Measurements from ENCODE around the gene CMTM5.
"Not testable (repeated sequence)": the region's sequence is repeated elsewhere in the genome, so short reads cannot be mapped to it uniquely, and the experiment has no call there.

Gene CMTM5

GRCh38 chr14:23377573-23378563 lies 1.0 kb downstream of the CMTM5 start:
- in situ Hi-C loops (cut with MboI; ENCODE audit: low sequenced_read_pairs) = no loop called here

- in situ Hi-C loops (cut with MboI; ENCODE audit: low sequenced_read_pairs) = no loop called here
Measured at GRCh38 chr14:23378612-23379220, 1.9 kb downstream of the CMTM5 start.

DNA sequence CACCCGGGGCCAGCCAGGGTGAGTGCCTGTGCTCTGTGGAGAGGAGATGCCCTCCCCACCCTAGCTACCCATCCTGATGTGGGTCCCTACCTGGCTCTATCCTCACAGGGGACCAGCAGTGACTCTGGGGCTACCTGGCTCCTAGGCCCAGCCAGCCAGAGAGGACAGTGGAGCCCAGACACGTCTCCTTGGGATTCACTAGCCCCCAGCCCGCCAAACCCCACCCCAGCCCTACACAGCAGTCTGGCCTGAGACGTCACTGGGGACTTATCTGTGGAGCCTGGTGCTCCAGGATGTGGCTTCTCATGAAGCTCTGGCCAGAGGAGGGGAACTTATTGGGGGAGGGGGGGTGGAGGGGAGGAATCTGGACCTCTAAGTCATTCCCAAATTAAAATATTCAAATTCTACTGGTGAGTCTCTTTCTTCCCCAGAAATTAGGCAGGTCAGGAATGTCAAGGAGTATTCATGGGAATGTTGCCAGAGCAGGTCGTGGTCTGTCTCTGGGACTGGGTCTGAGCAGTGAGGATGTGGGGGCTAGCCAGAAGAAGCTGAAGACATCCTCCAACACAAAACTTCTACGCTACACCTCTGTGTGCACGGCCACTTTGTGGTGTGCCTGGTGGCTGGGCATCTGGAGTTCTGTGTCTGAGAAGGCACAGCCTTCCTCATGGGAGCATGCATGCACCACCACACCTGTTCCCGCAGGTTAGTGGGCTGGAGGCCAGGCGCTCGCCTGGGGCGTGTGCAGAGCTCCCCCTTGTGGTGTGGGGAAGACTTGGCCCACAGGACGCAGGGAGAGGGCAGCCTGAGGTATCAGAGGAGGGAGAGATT lies 2.7 kb downstream of the CMTM5 start:
- in situ Hi-C loops (cut with MboI; ENCODE audit: low sequenced_read_pairs) = no loop called here

GRCh38 chr14:23380197-23380914 lies 3.5 kb downstream of the CMTM5 start:
- in situ Hi-C loops (cut with MboI; ENCODE audit: low sequenced_read_pairs) = no loop called here

DNA sequence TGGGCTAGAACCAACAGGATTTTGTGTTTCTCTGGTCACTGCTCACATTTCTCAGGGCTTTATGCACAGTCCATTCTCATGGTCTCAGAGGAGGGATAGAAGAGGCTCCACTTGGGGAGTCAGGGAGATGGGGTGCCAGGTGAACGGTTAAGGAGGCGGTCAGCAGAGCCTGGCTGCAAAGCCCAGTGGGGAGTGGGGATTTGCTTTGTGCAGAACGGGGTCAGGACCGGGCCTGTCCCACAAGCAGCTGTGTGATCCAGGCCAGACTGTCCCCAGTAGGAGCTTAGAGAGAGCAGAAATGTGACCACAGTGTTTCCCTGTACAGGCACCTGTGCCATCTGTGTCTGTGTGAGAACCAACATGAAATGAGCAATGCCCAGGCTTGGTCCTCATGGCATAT lies 4.1 kb downstream of the CMTM5 start:
- in situ Hi-C loops (cut with MboI; ENCODE audit: low sequenced_read_pairs) = no loop called here

GRCh38 chr14:23381871-23382270 lies 5.0 kb downstream of the CMTM5 start:
- in situ Hi-C loops (cut with MboI; ENCODE audit: low sequenced_read_pairs) = no loop called here

GRCh38 chr14:23382276-23382675 lies 5.4 kb downstream of the CMTM5 start:
- in situ Hi-C loops (cut with MboI; ENCODE audit: low sequenced_read_pairs) = no loop called here

DNA sequence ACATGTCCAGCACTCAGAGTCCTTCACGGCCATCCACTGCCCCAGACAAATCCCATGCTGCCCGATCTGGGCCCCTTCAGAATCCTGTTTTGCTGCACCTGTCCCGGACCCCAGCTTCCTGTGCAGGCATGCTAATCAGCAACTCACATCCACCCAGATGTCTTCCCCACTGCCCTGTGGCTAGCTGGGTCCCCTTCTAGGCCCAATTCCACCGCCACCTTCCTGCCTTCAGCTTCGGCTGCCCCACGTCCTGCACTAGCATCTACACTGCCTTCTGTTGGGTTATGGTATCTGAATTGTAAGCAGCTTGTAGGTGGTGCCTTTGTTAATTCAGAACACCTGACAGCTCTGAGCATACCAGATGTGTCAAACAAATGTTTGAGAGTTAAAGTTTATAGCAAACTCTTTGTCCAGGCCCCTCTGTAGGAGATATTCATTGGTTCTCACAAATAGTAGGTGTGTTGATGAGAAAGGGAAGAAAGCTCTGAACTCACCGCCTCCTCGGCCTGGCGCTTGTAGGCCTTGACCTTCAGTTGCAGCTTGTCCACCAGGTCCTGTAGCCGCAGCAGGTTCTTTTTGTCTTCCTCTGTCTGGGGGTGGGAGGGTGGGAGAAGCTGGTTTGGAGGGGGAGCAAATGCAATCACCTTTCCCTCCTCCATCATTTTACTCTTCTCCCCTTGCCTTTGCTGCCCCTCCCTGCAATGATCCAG lies 6.0 kb downstream of the CMTM5 start:
- in situ Hi-C loops (cut with MboI; ENCODE audit: low sequenced_read_pairs) = no loop called here

GRCh38 chr14:23384364-23385080 lies 7.7 kb downstream of the CMTM5 start:
- in situ Hi-C loops (cut with MboI; ENCODE audit: low sequenced_read_pairs) = no loop called here

DNA sequence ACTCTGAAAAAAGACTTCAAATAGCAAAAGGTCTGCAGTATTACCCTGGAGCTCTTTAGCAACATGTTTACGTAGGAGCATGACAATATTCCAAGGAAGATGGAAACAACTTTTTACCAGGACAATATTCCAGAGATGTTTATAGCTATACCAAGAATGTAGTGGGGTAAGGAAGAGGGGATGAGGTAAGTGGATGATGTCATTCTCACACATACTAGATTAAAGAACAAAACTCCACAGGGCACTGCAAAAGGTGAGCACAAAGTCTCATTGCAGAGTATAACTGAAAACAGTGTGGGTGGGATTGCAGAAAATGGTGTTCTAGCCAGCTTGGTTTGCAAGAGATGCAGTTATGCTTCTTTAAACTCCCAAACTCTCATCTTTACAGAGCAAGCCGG lies 8.4 kb downstream of the CMTM5 start:
- in situ Hi-C loops (cut with MboI; ENCODE audit: low sequenced_read_pairs) = no loop called here

DNA sequence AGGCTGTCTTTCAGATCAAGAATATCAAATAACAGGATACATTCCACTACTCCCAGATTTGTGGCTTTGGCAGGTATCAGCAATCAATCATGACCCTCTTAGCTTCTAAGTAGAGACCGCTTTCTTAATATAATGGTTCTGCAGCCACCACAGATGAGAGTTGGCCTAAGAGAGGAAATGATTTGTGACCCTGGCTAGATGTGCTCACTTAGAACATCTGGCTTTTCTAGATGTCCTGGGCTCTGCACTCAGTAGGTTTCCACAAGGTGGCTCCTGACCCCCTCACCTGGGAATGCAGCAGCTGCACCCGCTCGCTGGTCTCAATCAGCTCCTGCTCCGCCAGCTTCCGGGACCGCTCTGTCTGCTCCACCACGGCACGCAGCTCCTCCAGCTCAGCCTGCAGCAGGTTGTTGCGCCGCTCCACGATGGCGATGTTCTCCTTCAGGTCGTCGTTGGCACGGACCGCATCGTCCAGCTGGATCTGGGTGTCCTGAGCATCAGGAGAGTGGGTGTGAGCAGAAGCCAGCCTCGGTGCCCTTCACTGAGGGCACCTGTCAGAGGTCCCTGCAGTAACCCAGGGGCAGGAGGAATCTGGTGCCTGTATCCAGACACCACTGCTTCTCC lies 8.9 kb downstream of the CMTM5 start:
- in situ Hi-C loops (cut with MboI; ENCODE audit: low sequenced_read_pairs) = no loop called here

DNA sequence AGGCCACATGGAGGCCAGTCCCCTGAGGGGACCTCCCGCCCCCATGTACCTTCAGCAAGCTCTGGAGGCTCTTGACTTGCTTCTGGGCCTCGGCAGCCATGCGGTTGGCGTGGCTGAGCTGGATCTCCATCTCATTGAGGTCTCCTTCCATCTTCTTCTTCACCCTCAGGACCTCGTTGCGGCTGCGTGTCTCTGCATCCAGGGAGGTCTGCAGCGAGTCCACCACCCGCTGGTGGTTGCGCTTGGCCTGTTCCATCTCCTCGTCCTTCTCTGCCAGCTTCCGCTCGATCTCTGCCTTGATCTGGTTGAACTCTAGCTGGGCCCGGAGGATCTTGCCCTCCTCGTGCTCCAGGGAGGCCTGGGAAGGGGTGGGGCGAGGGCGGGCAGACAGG lies 9.4 kb downstream of the CMTM5 start:
- in situ Hi-C loops (cut with MboI; ENCODE audit: low sequenced_read_pairs) = not testable (repeated sequence)

GRCh38 chr14:23386999-23387398 lies 10.2 kb downstream of the CMTM5 start:
- in situ Hi-C loops (cut with MboI; ENCODE audit: low sequenced_read_pairs) = no loop called here

- in situ Hi-C loops (cut with MboI; ENCODE audit: low sequenced_read_pairs) = no loop called here
Measured at GRCh38 chr14:23387916-23388882, 11.4 kb downstream of the CMTM5 start.

DNA sequence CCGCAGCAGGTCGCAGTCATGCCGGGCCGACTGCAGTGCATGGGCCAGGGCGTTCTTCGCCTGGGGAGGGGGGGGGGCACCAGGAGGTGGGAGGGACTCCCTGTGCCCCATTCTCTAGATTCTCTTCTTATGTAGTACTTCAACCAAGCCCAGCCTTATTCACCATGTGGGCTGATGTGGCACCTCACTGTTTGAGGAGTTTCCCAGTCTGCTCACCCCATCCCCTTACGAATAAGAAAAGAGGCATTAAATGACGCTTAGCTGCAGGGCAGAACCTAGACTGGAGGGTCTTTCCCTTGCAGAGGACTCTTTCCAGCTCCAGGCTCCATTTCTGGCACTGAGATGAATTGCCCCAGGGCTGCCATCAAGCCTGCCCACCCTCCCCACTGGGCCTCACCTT lies 12.2 kb downstream of the CMTM5 start:
- in situ Hi-C loops (cut with MboI; ENCODE audit: low sequenced_read_pairs) = no loop called here

GRCh38 chr14:23389396-23389795 lies 12.6 kb downstream of the CMTM5 start:
- in situ Hi-C loops (cut with MboI; ENCODE audit: low sequenced_read_pairs) = no loop called here

DNA sequence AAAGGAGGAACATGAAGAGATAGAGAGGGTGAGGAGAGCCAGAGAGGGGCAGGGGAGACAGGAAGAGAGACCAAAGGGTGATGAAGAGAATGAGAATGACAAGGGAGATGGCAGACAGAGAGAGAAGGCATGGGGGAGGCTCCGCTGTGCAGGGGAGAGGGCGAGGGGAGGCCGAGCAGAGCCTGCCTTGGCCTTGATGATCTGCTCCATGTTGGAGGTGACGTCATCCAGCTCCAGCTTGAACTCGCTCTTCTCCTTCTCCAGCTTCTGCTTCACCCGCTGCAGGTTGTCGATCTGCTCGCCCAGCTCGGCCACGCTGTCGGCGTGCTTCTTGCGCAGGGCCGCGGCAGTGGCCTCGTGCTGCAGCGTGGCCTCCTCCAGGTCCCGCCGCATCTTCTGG lies 13.0 kb downstream of the CMTM5 start:
- in situ Hi-C loops (cut with MboI; ENCODE audit: low sequenced_read_pairs) = not testable (repeated sequence)

DNA sequence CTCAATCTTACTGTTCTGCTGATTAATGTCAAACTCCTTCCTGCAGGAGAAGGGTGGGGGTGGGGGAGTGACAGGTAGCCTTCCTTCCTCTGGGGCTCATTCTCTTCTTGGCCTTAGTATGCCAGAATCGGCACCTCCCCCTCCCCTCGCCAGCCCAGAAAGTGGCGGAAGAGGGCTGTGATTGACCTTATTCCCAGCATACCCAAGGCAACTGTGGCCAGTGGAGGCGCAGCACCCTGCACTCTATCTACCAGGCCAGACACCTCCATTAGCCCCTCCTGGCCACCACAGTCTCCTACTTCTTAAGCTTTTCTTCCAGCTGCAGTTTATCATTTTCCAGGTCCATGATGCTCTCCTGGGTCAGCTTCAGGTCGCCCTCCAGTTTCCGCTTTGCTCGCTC lies 15.8 kb downstream of the CMTM5 start:
- in situ Hi-C loops (cut with MboI; ENCODE audit: low sequenced_read_pairs) = no loop called here
